ENCODE measurements around the gene CCDC85A. TPM values are rescaled to one million over a fixed set of nuclear protein-coding genes. Genes with fewer than 3 reads are reported as not detected.

The CCDC85A gene
- polyA plus RNA-seq, 1 of the 3 experiments (the other 2 are of a cell fraction): 48.7 TPM

GRCh38 chr2:56331810-56332209 is 148.0 kb downstream of the CCDC85A start:
- Histone ChIP-seq H3K4me1 (ENCODE audit: control insufficient read depth in 1 of 2, insufficient read depth in 2 of 2, low read depth in 1 of 2, low read length in 1 of 2) (peaks cover 0 to 30% of the 10 kb centered on the region in 2 experiments; a peak in 1 of 4 replicates), H2AFZ (ENCODE audit: low read depth) (no peak overlapping the region), H3K27ac (ENCODE audit: low read depth in 2 of 2, low read length in 1 of 2) (no peak overlapping the region), H3K9me2 (no peaks in the 10 kb centered on the region), H3K36me3 (replicated peaks in 1 of 2; ENCODE audit: control insufficient read depth in 1 of 2, insufficient read depth in 2 of 2, low read length in 1 of 2) (peaks cover 0 to 17% of the 10 kb centered on the region in 2 experiments), H4K20me1 (ENCODE audit: insufficient read depth) (peaks cover 84% of the 10 kb centered on the region), H3K79me2 (ENCODE audit: insufficient read depth) (peaks cover 100% of the 10 kb centered on the region), H3F3A (replicated peaks; ENCODE audit: insufficient read depth) (peaks cover 36% of the 10 kb centered on the region), H3K4me3 (ENCODE audit: low read depth in 2 of 2, low read length in 1 of 2) (no peak overlapping the region), H3K9ac (no peak overlapping the region), H3K4me2 (no peak overlapping the region), H3K27me3 (ENCODE audit: insufficient read depth) (no peaks in the 10 kb centered on the region), H3K9me3 (no peaks in the 10 kb centered on the region)
- POLR2A ChIA-PET: no interaction called here
- TF ChIP-seq CTCF (IDR thresholded peaks at IDR 0.05): no peak
- no peak for TF ChIP-seq RCOR1 (IDR thresholded peaks at IDR 0.05; ENCODE audit: low read length)
- TF ChIP-seq FOXM1 (IDR thresholded peaks at IDR 0.05; ENCODE audit: low read depth): no peak
- no peak for TF ChIP-seq ZBTB33 (IDR thresholded peaks at IDR 0.05; ENCODE audit: borderline replicate concordance, low read depth)
- no peak for TF ChIP-seq SIN3A (IDR thresholded peaks at IDR 0.05; ENCODE audit: borderline replicate concordance, low read depth, low read length)
- TF ChIP-seq TAF1 (IDR thresholded peaks at IDR 0.05; ENCODE audit: borderline replicate concordance, low read depth, low read length): no peak
- no peak for TF ChIP-seq GABPA (IDR thresholded peaks at IDR 0.05; ENCODE audit: low read depth)
- TF ChIP-seq, protein P1, sequence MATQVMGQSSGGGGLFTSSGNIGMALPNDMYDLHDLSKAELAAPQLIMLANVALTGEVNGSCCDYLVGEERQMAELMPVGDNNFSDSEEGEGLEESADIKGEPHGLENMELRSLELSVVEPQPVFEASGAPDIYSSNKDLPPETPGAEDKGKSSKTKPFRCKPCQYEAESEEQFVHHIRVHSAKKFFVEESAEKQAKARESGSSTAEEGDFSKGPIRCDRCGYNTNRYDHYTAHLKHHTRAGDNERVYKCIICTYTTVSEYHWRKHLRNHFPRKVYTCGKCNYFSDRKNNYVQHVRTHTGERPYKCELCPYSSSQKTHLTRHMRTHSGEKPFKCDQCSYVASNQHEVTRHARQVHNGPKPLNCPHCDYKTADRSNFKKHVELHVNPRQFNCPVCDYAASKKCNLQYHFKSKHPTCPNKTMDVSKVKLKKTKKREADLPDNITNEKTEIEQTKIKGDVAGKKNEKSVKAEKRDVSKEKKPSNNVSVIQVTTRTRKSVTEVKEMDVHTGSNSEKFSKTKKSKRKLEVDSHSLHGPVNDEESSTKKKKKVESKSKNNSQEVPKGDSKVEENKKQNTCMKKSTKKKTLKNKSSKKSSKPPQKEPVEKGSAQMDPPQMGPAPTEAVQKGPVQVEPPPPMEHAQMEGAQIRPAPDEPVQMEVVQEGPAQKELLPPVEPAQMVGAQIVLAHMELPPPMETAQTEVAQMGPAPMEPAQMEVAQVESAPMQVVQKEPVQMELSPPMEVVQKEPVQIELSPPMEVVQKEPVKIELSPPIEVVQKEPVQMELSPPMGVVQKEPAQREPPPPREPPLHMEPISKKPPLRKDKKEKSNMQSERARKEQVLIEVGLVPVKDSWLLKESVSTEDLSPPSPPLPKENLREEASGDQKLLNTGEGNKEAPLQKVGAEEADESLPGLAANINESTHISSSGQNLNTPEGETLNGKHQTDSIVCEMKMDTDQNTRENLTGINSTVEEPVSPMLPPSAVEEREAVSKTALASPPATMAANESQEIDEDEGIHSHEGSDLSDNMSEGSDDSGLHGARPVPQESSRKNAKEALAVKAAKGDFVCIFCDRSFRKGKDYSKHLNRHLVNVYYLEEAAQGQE (IDR thresholded peaks at IDR 0.05; ENCODE audit: low read depth, low read length): no peak
- no peak for TF ChIP-seq CHD2 (IDR thresholded peaks at IDR 0.05; ENCODE audit: low read length, partially characterized antibody)
- no peak for TF ChIP-seq NFIC (IDR thresholded peaks at IDR 0.05; ENCODE audit: borderline replicate concordance)
- no peak for TF ChIP-seq USF1 (IDR thresholded peaks at IDR 0.05; ENCODE audit: borderline replicate concordance, low read depth)
- TF ChIP-seq USF2 (IDR thresholded peaks at IDR 0.05; ENCODE audit: borderline replicate concordance, low read depth, low read length): no peak
- TF ChIP-seq, protein P2, sequence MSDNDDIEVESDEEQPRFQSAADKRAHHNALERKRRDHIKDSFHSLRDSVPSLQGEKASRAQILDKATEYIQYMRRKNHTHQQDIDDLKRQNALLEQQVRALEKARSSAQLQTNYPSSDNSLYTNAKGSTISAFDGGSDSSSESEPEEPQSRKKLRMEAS (IDR thresholded peaks at IDR 0.05; ENCODE audit: low read depth): no peak
- TF ChIP-seq RAD21 (IDR thresholded peaks at IDR 0.05; ENCODE audit: low read length): no peak
- TF ChIP-seq RFX5 (IDR thresholded peaks at IDR 0.05; ENCODE audit: low read length): no peak
- no peak for TF ChIP-seq EP300 (IDR thresholded peaks at IDR 0.05; ENCODE audit: borderline replicate concordance in 1 of 2, low read depth in 1 of 2, low read length in 1 of 2)
- CTCF ChIA-PET: no interaction called here
- whole genome bisulfite sequencing (ENCODE audit: low lambda C conversion rate): 41% methylated on average over 7 of the region's 7 CpGs
- DNase-seq: no peak

All from SK-N-SH (cell line).